DOHH2 (cell line): ENCODE data around the gene WNT9B.

Experiments used
- H3F3A ChIP-seq: fragments of 200-600 bp; sonication (generic), shearing (Covaris generic); 2 replicates; pipeline ENCODE4 v1.6.0; 2016; ENCODE audit warnings: antibody characterized with exemption, mild to moderate bottlenecking; ENCODE audit not compliant: control insufficient read depth, insufficient read depth
- H3K27ac ChIP-seq: fragments of 200-600 bp; sonication (generic); 2 replicates; pipeline ENCODE4 v1.5.1; 2014; ENCODE audit warnings: low read depth, mild to moderate bottlenecking, low read length, moderate library complexity
- H3K27me3 ChIP-seq: fragments of 200-600 bp; sonication (generic); 2 replicates; pipeline ENCODE4 v1.6.1; 2014; ENCODE audit warnings: mild to moderate bottlenecking, low read length, mixed read lengths; ENCODE audit not compliant: control insufficient read depth
- H3K36me3 ChIP-seq: fragments of 200-600 bp; sonication (generic); 2 replicates; pipeline ENCODE4 v1.6.1; 2014; ENCODE audit warnings: mild to moderate bottlenecking, low read length, moderate library complexity, mixed read lengths; ENCODE audit not compliant: control insufficient read depth
- H3K4me1 ChIP-seq: fragments of 200-600 bp; sonication (generic); 2 replicates; pipeline ENCODE4 v1.6.1; 2014; ENCODE audit warnings: mild to moderate bottlenecking, low read length, mixed read lengths; ENCODE audit not compliant: control insufficient read depth
- H3K4me2 ChIP-seq: fragments of 200-600 bp; sonication (generic); 2 replicates; pipeline ENCODE4 v1.6.0; 2014; ENCODE audit warnings: mild to moderate bottlenecking, low read length, moderate library complexity
- H3K4me3 ChIP-seq: fragments of 200-600 bp; sonication (generic); 2 replicates; pipeline ENCODE4 v1.5.1; 2014; ENCODE audit warnings: mild to moderate bottlenecking, low read length, mixed read lengths
- H3K79me2 ChIP-seq: fragments of 200-600 bp; sonication (generic); 2 replicates; pipeline ENCODE4 v1.6.1; 2014; ENCODE audit warnings: mild to moderate bottlenecking, low read length, mixed read lengths; ENCODE audit not compliant: control insufficient read depth
- H3K9me2 ChIP-seq: fragments of 200-600 bp; sonication (generic); replicated peaks from 2 replicates; pipeline ENCODE4 v1.6.1; 2014; ENCODE audit warnings: mild to moderate bottlenecking, low read length, mixed read lengths; ENCODE audit not compliant: control insufficient read depth
- H3K9me3 ChIP-seq: fragments of 200-600 bp; sonication (generic); 2 replicates; pipeline ENCODE4 v1.6.1; 2014; ENCODE audit warnings: antibody characterized with exemption, low read length, mixed read lengths; ENCODE audit not compliant: control insufficient read depth, insufficient read depth
- H4K20me1 ChIP-seq: fragments of 200-600 bp; sonication (generic); 2 replicates; pipeline ENCODE4 v1.6.0; 2014; ENCODE audit warnings: low read depth, mild to moderate bottlenecking, antibody characterized with exemption, low read length, moderate library complexity; ENCODE audit not compliant: control insufficient read depth, insufficient read depth
- CTCF ChIP-seq: fragments of 200-600 bp; sonication (generic); IDR thresholded peaks from one replicate; pipeline ENCODE4 v1.5.1; 2014; ENCODE audit warnings: antibody characterized with exemption, mild to moderate bottlenecking, low read depth, low read length; ENCODE audit not compliant: poor library complexity, severe bottlenecking
- EZH2phosphoT487 ChIP-seq: fragments of 200-600 bp; sonication (generic); IDR thresholded peaks from 2 replicates; pipeline ENCODE4 v1.6.1; 2017; ENCODE audit warnings: borderline replicate concordance, mild to moderate bottlenecking, antibody characterized with exemption, low read length, moderate library complexity, mixed read lengths

Gene WNT9B

GRCh38 chr17:46854948-46855347 is 3.6 kb downstream of the WNT9B start:
- no peak overlapping the region for H3K4me2 ChIP-seq
- H3K27ac ChIP-seq = no peak overlapping the region
- no peak overlapping the region for H3K4me3 ChIP-seq
- no peaks in the 10 kb centered on the region for H3K27me3 ChIP-seq
- no peaks in the 10 kb centered on the region for H3K36me3 ChIP-seq
- H3K79me2 ChIP-seq = no peaks in the 10 kb centered on the region
- no peak for TF ChIP-seq CTCF
- TF ChIP-seq EZH2phosphoT487 = no peak
- H3F3A ChIP-seq = no peaks in the 10 kb centered on the region
- no peaks in the 10 kb centered on the region for H4K20me1 ChIP-seq
- no peaks in the 10 kb centered on the region for H3K9me3 ChIP-seq
- H3K4me1 ChIP-seq = no peaks in the 10 kb centered on the region
- no peaks in the 10 kb centered on the region for H3K9me2 ChIP-seq

- Histone ChIP-seq H3K4me3 (no peak overlapping the region), H3F3A (no peaks in the 10 kb centered on the region), H3K79me2 (no peaks in the 10 kb centered on the region), H3K27me3 (peaks cover 5% of the 10 kb centered on the region; the same call in 1 of the 2 replicates), H3K4me2 (no peak overlapping the region), H4K20me1 (no peaks in the 10 kb centered on the region), H3K9me3 (no peaks in the 10 kb centered on the region), H3K27ac (no peak overlapping the region), H3K4me1 (no peaks in the 10 kb centered on the region), H3K9me2 (no peaks in the 10 kb centered on the region), H3K36me3 (no peaks in the 10 kb centered on the region)
- TF ChIP-seq CTCF (no peak), EZH2phosphoT487 (no peak)
Observed at GRCh38 chr17:46857600-46857999, 6.2 kb downstream of the WNT9B start.

DNA sequence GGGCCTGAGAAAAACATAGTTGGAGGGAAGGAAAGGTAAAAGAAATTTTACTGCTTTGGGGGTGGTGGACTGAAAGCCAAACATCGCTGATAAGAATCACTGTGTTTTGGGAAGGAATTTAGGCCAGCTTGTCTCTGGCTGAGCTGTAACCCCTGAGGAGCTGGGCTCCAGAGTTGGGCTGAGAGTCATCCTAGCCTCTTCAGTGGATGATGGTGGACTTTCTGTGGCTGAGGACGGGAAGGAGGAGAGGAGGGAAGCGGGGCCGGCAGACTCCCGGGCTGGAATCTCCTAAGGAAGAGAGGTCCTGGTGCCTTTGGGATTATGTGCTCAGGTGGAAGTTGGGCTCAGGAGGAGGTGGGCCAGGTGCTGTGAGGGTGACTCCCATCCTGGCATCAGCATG is 8.6 kb downstream of the WNT9B start:
- Histone ChIP-seq H3K4me1 (no peaks in the 10 kb centered on the region), H3K9me2 (no peaks in the 10 kb centered on the region)

More for the DNA sequence above, 8.6 kb downstream of the WNT9B start:
- H3K4me3 ChIP-seq = no peak overlapping the region
- H3K79me2 ChIP-seq = no peaks in the 10 kb centered on the region
- H3K36me3 ChIP-seq = no peaks in the 10 kb centered on the region
- TF ChIP-seq CTCF = no peak
- no peak for TF ChIP-seq EZH2phosphoT487
- H3K27ac ChIP-seq = no peak overlapping the region
- H3K4me2 ChIP-seq = no peak overlapping the region
- H3K9me3 ChIP-seq = no peaks in the 10 kb centered on the region
- H3F3A ChIP-seq = no peaks in the 10 kb centered on the region
- no peaks in the 10 kb centered on the region for H4K20me1 ChIP-seq
- peaks cover 7% of the 10 kb centered on the region for H3K27me3 ChIP-seq
